GM19043 (cell line): ENCODE measurements around the gene SPINDOC.
"Not testable (repeated sequence)": the region's sequence is repeated elsewhere in the genome, so short reads cannot be mapped to it uniquely, and the experiment has no call there.

ENCODE experiments used
- ATAC-seq: cut with Tn5 transposase; IDR thresholded peaks from one replicate; pipeline ENCODE4 v1.9.1; 2021; ENCODE audit warnings: low read depth; ENCODE audit not compliant: unreplicated experiment

Gene SPINDOC, protein sequence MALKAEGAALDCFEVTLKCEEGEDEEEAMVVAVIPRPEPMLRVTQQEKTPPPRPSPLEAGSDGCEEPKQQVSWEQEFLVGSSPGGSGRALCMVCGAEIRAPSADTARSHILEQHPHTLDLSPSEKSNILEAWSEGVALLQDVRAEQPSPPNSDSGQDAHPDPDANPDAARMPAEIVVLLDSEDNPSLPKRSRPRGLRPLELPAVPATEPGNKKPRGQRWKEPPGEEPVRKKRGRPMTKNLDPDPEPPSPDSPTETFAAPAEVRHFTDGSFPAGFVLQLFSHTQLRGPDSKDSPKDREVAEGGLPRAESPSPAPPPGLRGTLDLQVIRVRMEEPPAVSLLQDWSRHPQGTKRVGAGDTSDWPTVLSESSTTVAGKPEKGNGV

DNA sequence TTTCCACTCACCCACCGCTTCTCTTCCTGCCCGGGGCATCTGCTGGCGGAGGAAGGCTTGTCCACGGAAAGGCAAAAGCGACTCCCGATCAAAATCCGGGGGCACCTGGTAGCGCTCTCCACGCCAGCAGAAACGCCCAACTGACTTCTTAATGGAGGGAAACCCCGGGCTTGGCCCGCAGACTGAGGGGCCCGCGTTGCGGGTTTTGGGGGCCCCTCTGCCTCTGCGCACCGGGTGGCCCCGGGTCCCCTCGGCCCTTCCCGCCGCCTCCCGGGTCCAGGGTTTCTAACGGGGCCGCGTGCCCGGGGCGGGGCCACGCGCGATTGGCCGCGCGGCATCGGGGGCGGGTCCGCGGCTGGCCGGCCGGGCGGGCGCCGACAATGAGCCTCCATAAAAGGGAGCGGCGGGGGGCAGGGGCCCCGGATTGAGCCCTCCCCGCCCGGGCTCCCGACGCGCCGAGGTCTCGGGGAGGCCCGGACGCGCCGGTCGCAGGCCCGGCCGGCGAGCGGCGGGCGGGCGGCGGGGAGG, at the start of gene SPINDOC:
SPINDOC (plus strand) TSS at position 422 of the 528 bp plus-strand sequence. CDS start 231 bp downstream, outside the sequence.
- ATAC-seq = no peak

DNA sequence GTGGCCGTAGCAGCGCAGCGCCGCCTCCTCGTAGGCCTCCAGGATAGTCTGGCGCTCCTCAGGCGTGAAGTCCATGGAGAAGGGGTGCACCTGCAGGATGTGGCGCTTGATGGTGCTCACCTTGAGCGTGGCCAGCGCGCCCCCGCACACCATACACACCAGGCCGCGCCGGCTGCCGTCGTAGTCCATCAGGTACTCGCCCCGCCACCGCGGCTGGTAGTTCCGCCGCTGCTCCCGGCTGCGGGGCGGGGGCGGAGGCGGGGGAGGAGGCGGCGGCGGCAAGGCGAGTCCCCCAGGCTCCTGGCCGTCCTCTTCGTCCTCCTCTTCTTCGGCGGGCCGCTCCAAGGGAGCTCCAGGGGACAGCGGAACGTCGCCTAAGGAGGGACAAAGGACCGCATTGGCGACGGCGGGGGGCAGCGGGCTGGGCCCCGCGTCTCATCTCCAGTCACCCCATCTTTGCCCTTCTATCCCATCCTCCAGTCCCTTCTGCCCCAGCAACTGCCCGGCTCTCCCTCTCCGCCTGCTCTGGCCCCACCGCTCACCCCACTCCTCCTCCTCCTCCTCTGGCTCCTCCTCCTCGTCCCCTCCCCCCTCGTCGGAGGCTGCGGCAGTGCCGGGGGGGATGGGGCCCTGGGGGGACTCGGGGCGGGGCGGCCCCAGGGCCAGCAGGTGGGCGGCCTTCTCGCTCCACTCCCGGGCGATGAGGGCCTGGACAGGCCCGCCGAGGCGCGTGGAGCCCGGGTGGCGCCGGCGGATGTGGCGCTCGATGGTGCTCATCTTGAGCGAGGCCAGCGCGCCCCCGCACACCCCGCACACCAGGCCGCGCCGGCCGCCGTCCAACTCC, 49.5 kb upstream of the SPINDOC start:
- ATAC-seq = no peak

DNA sequence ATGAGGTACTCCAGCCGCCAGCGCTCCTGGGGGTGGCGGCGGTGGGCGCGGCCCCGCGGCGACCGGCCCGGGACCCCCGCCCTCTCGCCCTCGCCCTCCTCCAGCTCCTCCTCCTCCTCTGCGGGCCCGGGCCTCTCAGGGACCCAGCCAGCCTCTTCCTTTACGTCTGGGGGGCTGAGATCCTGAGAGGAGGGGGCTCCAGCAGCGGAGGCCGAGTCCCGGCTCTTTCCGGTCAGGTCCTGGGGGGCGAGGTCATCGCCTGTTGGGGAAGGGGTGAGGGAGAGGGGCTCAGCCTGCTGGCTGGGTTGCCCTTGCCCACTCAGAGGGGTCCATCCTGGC, 48.9 kb upstream of the SPINDOC start:
- no peak for ATAC-seq

DNA sequence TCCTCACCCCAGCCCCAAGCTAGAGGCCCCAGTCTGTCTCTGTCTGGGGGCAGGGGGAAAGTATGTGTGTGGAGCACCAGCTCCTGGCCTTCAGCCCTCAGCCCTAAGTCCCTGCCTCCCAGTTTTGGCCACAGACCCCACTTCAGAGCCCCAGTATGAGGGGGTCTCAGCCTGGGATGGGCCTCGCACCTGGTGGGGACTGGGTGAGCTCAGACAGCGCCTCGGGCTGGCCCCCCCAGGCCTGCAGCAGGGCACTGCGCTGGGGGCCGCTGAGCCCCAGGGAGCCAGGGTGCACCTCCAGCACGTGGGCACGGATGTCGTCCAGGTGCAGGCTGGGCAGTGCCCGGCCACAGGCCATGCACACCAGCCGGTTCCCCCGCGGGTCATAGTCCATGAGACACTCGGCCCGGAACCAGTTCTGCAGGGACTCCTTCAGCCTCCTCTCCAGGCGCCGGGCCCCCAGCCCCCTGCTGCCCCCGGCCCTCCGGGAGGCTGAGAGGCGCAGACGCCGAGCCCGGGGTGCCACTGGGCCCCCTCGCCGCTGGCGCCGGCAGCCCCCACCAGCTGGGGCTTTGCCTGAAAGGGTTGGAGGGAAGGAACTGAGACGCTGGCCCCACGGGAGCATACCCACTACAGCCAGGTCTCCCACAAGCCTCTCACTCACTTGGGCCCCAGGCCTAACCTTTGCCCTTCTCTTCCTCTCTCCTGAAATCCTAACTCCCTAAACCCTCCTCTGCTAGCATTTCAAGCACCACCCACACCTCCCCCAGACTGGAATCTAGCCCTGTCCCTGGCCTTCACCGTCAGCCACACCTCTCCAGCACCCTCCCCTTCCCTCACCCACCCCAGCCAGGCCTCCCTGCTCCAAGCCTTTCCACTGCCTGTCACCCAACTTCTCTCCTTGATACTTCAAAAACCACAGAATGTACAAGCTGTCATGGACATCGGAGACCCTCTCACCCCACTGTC, 48.3 kb upstream of the SPINDOC start:
- no peak for ATAC-seq

DNA sequence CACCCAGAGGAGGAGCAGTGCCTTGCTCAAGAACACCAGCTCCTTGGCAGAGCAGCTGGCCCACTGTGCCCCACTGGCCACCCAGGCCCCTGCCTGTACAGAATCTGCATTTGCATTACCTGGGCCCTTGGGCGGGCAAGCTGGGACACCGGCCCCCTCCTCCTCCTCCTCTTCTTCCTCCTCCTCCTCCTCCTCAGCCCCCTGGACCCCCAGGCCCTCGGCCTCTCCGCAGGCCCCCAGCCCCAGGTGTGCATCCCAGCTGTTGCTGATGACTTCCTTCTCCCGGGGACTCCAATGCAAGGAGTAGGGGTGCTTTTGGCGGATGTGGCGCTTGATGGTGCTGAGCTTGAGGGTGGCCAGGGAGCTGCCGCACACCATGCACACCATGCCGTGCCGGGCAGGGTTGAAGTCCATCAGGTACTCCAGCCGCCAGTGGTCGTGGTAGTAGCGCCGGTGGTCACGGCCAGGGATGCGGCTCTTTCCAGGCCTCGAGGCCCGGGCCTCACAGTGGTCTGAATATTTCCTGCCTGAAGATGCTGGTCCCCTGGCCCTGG, 47.5 kb upstream of the SPINDOC start:
- no peak for ATAC-seq

DNA sequence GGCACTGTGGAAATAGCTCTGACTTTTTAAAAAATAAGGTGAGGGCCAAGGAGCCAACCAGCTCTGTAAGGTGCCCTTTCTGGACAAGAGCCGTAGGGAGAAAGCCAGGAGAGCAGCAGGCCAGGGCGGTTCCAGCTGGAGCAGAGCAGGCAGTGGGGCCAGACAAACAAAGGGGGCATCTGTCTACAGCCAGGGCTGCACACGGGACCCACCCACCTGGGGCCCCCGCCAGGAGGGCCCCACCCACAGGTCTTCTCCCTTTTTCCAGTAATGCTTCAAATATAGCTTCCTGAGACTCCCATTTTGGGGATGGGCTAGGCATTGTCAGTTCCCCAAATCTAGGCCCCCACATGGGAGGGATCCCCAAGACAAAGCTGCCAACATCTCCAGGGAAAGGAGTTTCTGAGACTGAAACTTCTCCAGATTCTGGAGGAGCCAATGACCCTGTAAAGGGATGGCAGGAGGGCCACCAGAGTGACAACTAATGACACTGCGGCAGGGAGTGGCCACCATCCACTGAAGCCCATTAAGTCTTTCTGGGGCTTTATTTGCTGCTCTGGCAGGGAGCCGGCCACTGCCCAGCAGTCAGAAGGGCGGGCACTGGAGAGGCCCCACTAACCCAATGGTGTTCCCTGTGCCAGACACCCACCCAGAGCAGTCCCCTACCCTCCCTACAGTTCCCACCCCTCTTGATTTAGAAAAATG, 46.6 kb upstream of the SPINDOC start:
- no peak for ATAC-seq

DNA sequence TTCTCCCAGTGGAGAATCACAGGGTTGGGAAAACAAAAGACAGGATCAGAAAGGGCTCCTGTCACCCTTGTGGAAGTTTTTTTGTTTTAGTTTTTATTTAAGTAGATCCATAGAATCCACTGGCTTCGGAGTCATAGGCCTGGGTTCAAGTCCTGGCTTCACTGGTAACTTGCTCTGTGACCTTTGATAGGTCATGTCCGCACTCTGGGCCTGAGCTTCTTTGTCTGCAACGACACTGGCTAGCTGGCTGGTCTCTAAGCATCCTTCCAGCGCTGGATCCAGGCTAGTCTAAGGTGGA, 46.0 kb upstream of the SPINDOC start:
- ATAC-seq = no peak

DNA sequence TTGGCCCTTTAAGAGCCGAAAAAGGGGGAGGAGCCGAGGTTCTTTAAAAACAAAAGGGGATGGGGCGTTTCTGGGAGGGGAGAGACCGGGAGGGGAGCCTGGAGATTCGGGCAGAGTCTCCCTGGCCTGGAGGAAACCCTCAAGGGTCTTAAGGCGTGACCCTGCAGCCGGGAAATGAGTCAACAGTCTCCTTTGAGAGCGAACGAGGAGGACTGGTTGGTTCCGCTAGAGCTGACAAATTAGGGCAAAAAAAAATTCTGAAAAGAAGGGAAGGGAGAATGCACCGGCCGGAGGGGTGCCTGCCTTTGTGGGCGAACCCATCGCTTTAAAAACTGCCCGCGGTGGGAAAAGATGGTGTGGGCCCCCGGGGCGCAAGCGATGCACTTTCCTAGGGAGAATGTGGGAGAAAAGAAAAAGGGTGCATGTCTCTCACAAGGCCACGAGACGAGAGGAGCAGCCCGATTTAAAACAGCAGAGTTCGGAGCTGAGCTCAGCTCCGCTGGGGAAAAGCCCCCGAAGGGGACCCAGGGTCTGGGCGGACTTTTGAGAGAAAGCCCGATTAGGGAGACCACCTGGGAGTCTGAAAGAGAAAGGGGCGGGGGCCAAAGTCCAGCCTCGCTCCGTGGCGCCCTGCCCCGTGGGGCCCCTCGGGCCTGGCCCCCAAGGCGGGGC, 45.6 kb upstream of the SPINDOC start:
- no peak for ATAC-seq

DNA sequence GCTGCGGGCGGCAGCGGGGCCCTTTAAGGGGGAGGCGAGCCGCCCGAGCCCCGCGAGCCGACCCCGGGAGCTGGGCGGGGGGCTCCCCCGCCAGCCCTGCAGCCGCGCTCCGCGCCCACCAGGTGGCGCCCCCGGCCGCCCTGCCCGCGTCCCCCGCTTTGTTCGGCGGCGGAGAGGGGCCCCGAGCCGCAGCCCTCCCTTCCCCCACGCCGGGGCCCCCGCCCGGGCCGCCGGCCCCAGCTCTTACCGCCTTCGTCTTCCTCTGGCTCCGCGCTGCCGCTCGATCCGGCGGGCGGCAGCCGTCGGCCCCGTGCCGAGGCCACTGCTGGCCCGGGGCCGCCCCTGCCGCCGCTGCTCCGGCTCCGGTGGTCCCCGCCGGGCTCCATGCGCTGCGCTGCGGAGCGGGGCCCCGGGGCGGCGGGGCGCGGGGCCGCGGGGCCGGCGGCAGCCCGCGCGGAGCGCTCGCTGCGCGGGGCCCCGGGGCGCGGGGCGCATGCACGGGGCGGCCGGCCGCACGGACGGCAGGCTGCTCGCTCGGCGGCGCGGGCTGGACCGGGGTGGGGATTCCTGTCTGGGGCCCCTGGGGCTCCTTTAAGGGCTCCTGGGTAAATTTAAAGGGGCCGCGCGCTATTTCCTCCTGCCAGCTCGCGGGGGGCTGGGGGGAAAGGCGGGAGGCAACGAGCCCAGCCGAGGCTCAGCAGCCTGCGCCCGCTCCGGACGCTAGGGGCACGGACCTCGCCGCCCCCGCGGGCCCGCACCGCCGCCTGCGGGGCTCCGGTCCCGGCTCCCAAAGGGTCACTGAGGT, 44.8 kb upstream of the SPINDOC start, which contains the start of gene ZFTA:
ZFTA (minus strand) TSS at position 539 of the 805 bp plus-strand sequence; CDS start at position 386, 153 bp downstream.
- ATAC-seq = peak; percentile 47

DNA sequence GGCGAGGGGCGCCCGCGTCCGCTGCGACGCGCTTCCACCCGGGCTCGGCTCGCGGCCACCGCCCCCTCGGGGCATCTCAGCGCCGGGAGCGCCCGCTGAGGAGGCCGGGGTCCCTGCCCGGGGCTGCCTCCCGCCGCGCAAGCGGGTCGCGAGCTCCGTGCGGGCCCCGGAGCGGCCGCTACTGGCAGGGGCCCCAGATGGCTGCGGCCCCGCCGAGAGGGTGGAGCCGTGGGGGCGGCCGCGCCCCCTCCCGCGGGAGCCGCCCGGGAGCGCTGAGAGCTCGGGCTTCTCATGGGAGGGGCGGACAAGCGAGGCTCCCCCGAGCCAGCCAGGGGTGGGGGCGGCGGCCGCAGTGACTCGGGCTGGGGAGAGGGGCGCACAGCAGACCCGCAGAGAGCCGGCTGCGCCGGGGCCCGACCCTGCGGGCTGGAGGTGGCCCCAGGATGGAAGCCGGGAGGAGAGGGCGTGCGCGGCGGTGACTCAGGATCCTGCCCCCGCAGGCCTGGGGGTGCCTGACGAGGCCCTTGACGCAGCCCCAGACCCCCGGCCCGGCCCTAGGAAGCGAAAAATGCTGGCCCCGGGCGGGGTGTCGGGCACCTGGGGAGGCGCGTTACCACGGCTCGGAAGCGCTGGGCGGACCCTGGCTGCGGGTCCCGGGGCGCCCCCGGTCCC, 44.1 kb upstream of the SPINDOC start:
- ATAC-seq = no peak

DNA sequence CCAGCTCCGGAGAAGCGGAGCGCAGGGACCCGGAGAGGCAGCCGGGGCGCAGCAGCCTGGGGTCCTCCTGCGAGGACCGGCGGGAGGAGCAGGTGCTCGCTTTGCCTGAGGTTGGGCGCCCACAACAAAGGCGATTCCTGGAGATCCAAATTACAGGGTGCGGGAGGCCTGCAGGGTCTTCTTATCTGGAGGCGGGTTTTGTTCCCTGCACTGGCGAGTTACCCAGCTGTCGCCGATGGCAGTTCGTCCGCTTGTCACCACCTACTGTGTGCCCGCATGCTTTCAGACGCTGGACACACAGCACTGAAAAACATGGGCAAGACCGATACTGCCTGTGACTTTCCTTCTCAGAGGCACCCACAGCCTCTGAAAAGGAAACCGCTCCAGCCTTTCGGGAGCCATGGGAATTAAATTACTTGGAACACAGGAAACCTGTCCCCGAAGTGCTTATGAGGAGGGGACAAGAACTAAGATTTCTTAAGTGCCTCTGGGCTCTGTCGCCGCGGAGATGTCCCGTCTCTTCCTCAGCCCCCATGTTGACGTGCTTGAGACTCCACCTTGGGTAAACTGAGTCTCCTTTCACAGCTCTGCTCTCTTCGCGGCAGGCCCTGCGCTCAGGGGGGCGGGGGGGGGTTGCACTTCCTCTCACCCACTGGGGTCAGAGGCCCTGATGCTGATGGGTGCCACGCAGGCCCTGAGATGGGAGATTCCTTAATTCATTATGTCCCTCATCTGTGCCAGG, 43.4 kb upstream of the SPINDOC start:
- ATAC-seq = no peak

DNA sequence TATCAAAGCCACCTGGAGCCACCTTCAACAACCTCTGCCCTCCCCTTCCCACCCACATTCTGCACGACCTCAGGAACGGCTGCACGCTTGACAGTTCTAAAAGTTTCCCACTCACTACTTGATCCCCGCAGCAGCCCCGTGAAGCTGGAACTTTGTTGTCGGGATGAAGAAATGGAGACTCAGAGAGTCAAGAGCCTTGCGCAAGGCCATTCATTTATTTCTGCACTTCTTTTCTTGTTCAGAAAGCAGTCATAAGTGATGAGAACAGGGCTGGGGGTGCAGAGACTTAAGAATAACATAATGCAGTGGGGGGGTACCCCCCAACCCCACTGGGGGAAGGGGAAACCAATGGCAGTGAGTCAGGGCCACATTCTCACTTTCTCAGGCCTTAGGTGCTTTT, 42.5 kb upstream of the SPINDOC start:
- no peak for ATAC-seq

DNA sequence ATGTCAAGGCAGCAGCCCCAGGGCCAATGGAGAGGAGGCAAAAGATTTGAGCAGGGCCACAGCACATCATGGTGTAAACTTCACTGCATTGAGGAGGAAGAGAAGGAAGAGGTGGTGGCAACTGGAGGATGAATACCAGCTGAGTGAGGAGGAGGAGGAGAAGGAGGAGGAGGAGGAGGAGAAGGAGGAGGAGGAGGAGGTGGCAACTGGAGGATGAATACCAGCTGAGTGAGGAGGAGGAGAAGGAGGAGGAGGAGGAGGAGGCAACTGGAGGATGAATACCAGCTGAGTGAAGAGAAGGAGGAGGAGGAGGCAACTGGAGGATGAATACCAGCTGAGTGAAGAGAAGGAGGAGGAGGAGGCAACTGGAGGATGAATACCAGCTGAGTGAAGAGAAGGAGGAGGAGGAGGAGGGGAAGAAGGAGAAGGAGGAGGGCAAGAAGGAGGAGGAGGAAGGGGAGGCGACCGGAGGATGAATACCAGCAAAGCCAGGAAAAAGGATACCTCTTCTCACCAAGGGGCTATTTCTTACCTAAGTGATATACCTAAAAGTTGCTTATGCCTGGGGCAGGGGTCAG, 41.4 kb upstream of the SPINDOC start:
- ATAC-seq = not testable (repeated sequence)

DNA sequence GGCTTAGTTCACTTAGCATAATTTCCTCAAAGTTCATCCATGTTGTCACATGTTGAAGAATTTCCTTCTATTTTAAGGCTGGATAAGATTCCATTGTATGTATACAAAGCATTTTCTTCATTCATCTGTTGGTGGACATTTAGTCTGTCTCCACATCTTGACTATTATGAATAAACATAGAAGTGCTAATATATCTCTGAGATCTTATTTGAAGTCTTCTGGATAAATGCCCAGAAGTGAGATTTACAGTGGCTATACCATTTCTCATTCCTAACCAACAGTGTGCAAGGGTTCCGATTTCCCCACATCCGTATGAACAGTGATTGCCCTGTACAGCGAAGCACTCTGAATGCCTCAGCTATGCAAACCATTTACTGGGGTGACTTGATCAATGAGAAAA, 38.1 kb upstream of the SPINDOC start:
- ATAC-seq = no peak

DNA sequence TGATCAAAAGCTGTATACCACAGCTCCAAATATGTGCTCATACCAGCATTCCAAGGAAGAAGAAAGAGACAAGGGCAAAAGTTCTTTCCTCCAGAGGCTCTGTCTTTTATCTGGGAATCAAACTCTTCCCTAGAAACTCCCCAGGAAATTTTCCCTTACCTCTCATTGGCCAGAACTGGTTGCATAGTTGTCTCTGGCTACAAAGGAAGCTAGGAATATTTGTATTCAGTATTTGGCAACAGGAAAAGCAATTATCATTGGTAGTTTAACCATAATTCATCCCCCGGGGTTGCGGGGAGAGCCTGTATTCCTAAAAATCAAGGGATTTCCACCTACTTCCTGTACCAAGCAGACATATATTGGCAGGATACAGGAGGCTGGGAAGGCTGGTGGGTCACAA, 34.2 kb upstream of the SPINDOC start:
- no peak for ATAC-seq

DNA sequence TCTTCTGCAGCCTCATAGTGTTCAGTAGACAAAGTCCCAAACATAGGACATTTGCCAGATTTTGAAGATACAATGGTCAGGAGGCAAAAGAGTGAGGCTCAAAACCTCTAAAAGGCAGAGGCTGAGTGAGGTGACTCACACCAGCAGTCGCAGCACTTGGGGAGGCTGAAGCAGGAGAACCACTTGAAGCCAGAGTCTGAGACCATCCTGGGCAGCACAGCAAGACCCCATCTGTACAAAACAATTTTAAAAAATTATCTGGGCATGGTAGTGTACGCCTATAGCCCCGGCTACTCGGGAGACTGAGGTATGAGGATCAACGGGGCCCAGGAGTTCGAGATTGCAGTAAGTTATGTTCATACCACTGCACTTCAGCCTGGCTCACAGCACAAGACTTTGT, 30.5 kb upstream of the SPINDOC start:
- ATAC-seq = no peak
